Adrenal gland (tissue), 12 donors: Measurements from ENCODE around the gene FGF19. TPM values are rescaled to one million over a fixed set of nuclear protein-coding genes. Genes with fewer than 3 reads are reported as not detected.

Experiments
- DNase-seq, 7 donors: peaks; one replicate each; pipeline ENCODE4 v3.0.0-alpha.2; 2019 to 2020
- H3K27ac ChIP-seq, 5 donors: fragments of 200-600 bp; sonication (generic) in 4 of 5; 1 replicate in 3 of 5; 2 replicates in 2 of 5; pipeline versions ENCODE4 v1.5.1 to v1.8.0; 2016 to 2020; ENCODE audit warnings: mild to moderate bottlenecking in 1 of 5
- H3K27me3 ChIP-seq: fragments of 200-600 bp; 2 replicates; pipeline ENCODE4 v1.8.0; 2021
- H3K36me3 ChIP-seq, 2 donors: fragments of 200-600 bp; replicated peaks in 1 of 2; 1 replicate in 1 of 2; 2 replicates in 1 of 2; pipeline versions ENCODE4 v1.5.1 to v1.8.0; 2018 to 2022
- H3K4me1 ChIP-seq, 2 donors: fragments of 200-600 bp; replicated peaks in 1 of 2; 1 replicate in 1 of 2; 2 replicates in 1 of 2; pipeline versions ENCODE4 v1.5.1 to v1.8.0; 2018 to 2021
- H3K4me3 ChIP-seq, 4 donors: fragments of 200-600 bp; sonication (generic) in 3 of 4; one replicate each; pipeline ENCODE4 v1.5.1; 2016 to 2018
- H3K9me3 ChIP-seq, 3 donors: fragments of 200-600 bp; sonication (generic) in 1 of 3; replicated peaks in 1 of 3; 1 replicate in 2 of 3; 2 replicates in 1 of 3; pipeline versions ENCODE4 v1.5.1 to v1.8.0; 2016 to 2021
- POLR2A ChIP-seq, 2 donors: fragments of 450-650 bp; IDR thresholded peaks; one replicate each; pipeline ENCODE4 v1.6.1; 2017; ENCODE audit warnings: antibody characterized with exemption in 2 of 2, mild to moderate bottlenecking in 2 of 2, moderate library complexity in 1 of 2
- WGBS, 4 donors: extraction: QIAGEN DNeasy Blood & Tissue Kit in 2 of 4; methylation state at CpG; one replicate each; pipeline versions ENCODE4 v1.1.5 to v1.1.7; 2013 to 2017; 5-methylcytosine and 5-hydroxymethylcytosine counted together
- intact Hi-C, 2 donors: fragments of 100-400 bp; cut with DNase I; formaldehyde crosslinking; loops; one replicate each; pipeline versions ENCODE4 v1.14.1 to v1.15.0; 2022 to 2023
- polyA plus RNA-seq, 3 donors: library from polyadenylated mRNA; stranded (reverse); fragments of 200-250 nt in 2 of 3; fragments of 350-450 nt in 1 of 3; fragmentation: Illumina TruSeq in 1 of 3; extraction: RNeasy Lipid Tissue Mini Kit (QIAGEN cat#74804) in 1 of 3; gene quantifications; one replicate each; pipeline ENCODE4 v1.2.3, GENCODE V29; 2013 to 2014
- total RNA-seq, 9 donors: library from RNA; depleted of rRNA in 4 of 9; stranded (reverse); fragments of >200 nt in 4 of 9; fragments of 120-200 nt in 1 of 9; fragmentation: NEBNext Ultra II Directional in 1 of 9; extraction: Animal tissue kit (Norgen Biotek cat#: 25700) in 1 of 9; gene quantifications; one replicate each; pipeline versions ENCODE4 v1.1.0 to v1.2.4, GENCODE V29; 2013 to 2023
- TF ChIP-seq, protein P1 (sequence below), 6 experiments: fragments of 450-650 bp in 4 of 6; fragments of 200-600 bp in 2 of 6; sonication (generic) in 1 of 6; IDR thresholded peaks; 1 replicate in 5 of 6; 2 replicates in 1 of 6; pipeline versions ENCODE4 v1.5.1 to v1.8.0; 2016 to 2021; ENCODE audit warnings: antibody characterized with exemption in 6 of 6, mild to moderate bottlenecking in 2 of 6, moderate library complexity in 1 of 6
- donor health status: healthy with polysubstance abuse.
- donor health status: Bipolar disorder and iron deficiency.
- donor health status: DM: yes; HTN: yes; CAD: no.
- donor health status: DM: no; HTN: no; CAD: no.
- donor health status: DM: no; HTN: no; CAD: no.
- donor health status: DM: yes; HTN: yes; CAD: no.

The FGF19 gene
- total and polyA plus RNA-seq, 12 donors = not detected

DNA sequence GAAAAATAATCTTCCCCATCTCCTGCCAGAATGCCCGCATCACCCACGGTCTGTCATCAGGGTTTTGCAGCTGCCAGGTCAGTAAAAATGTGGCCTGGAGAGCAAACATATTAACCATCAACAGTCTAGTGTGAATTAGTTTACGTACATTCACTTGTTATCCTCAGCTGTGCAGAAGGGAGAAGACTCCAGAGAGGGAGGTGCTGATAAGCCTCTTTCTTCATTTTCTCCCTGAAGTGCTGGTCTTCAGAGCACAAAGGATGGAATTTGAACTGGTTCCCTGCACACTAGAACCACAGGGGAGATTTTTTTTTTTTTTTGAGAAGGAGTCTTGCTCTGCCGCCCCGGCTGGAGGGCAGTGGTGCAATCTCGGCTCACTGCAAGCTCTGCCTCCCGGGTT is 8.2 kb downstream of the FGF19 start:
- DNase-seq = no peak
- H3K27me3 ChIP-seq = peaks cover 8% of the 10 kb centered on the region
- 86 to 93% (median 89%) methylated on average over 7 of the region's 7 CpGs for WGBS, 4 donors

DNA sequence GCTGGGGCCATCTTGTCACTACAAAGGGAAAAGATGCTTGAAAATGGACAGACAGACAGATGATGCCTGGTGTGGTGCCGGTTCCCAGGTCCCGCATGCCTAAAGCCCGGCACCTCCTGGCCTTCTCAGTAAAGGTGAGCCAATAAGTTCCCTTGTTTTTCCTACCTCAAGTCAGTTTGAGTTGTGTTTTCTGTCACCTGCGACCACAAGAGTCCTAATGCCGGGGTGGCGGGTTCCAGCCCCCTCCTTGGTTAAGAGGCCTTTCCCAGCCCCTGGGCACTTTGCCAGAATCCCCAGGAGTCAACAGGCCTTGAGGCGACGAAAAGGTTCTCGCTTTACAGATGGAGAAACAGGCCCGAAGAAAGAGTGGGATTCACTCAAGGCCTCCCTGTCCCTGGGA is 9.0 kb downstream of the FGF19 start:
- intact Hi-C loops = no loop called here
- no peaks in the 10 kb centered on the region for H3K4me1 ChIP-seq
- no peaks in the 10 kb centered on the region for H3K9me3 ChIP-seq
- no peaks in the 10 kb centered on the region for H3K36me3 ChIP-seq
- no peak overlapping the region for H3K27ac ChIP-seq
- DNase-seq = no peak
- TF ChIP-seq POLR2A (IDR thresholded peaks at IDR 0.05) = no peak
- TF ChIP-seq, protein P1, sequence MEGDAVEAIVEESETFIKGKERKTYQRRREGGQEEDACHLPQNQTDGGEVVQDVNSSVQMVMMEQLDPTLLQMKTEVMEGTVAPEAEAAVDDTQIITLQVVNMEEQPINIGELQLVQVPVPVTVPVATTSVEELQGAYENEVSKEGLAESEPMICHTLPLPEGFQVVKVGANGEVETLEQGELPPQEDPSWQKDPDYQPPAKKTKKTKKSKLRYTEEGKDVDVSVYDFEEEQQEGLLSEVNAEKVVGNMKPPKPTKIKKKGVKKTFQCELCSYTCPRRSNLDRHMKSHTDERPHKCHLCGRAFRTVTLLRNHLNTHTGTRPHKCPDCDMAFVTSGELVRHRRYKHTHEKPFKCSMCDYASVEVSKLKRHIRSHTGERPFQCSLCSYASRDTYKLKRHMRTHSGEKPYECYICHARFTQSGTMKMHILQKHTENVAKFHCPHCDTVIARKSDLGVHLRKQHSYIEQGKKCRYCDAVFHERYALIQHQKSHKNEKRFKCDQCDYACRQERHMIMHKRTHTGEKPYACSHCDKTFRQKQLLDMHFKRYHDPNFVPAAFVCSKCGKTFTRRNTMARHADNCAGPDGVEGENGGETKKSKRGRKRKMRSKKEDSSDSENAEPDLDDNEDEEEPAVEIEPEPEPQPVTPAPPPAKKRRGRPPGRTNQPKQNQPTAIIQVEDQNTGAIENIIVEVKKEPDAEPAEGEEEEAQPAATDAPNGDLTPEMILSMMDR (IDR thresholded peaks at IDR 0.05) = no peak
- WGBS, 4 donors = 77 to 80% (median 78%) methylated on average over 7 to 10 of the region's 10 CpGs
- no peak overlapping the region for H3K4me3 ChIP-seq
- H3K27me3 ChIP-seq = peaks cover 5% of the 10 kb centered on the region

More for the DNA sequence above, 8.2 kb downstream of the FGF19 start:
- peaks cover 0 to 1% of the 10 kb centered on the region in 2 donors for H3K4me1 ChIP-seq
- no peak overlapping the region for H3K27ac ChIP-seq
- no peaks in the 10 kb centered on the region for H3K36me3 ChIP-seq
- no peak overlapping the region for H3K4me3 ChIP-seq
- TF ChIP-seq POLR2A (IDR thresholded peaks at IDR 0.05) = no peak
- TF ChIP-seq, protein P1 (IDR thresholded peaks at IDR 0.05) = no peak
- intact Hi-C loops = no loop called here
- H3K9me3 ChIP-seq = no peaks in the 10 kb centered on the region

DNA sequence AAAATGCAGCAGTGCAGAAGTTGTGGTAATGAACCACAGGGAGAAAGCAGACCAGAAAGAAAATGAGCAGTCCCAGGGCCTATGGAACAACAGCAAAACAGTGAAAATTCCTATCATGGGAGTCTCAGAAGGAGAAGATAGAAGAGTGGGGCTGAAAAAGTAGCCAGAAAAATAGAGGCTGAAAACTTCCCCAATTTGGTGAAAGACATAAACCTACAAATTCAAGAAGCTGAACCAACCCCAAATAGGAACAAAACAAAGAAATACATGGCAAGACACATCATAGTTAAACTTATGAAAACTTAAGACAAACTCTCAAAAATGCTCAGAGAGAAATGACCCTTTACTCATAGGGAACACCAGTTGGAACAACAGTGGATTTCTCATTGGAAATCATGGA is 11.4 kb downstream of the FGF19 start:
- Histone ChIP-seq H3K27me3 (peaks cover 5% of the 10 kb centered on the region), H3K4me3 (no peak overlapping the region)
- intact Hi-C loops = no loop called here

DNA sequence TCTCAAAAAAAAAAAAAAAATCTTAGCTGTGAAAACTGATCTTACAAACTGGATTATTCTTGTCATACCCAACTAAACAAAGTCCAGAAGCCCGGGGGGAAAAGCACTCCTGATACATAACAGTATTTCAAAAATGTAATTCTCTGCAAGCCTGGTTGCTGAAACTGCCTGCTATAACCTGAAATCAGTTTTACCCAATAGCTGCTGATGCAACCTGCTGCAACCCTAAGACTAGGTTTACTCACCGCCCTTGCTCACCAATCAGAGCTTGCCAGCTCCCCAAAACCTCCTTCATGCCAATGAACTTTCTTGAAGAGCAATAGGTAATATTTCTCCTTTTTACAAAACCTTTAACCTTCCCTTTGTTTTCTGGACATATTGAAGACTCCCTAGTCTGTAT is 12.4 kb downstream of the FGF19 start:
- Histone ChIP-seq H3K27ac (no peak overlapping the region), H3K27me3 (peaks cover 5% of the 10 kb centered on the region), H3K36me3 (no peaks in the 10 kb centered on the region), H3K4me3 (no peak overlapping the region), H3K9me3 (no peaks in the 10 kb centered on the region), H3K4me1 (no peaks in the 10 kb centered on the region)
- WGBS, 4 donors = 83 to 92% (median 84%) methylated on average over 2 of the region's 2 CpGs
- TF ChIP-seq, protein P1 (IDR thresholded peaks at IDR 0.05) = no peak
- TF ChIP-seq POLR2A (IDR thresholded peaks at IDR 0.05) = no peak
- intact Hi-C loops = no loop called here
- DNase-seq = no peak

More for the DNA sequence above, 11.4 kb downstream of the FGF19 start:
- TF ChIP-seq, protein P1 (IDR thresholded peaks at IDR 0.05) = no peak
- TF ChIP-seq POLR2A (IDR thresholded peaks at IDR 0.05) = no peak
- no peak overlapping the region for H3K27ac ChIP-seq
- no peaks in the 10 kb centered on the region for H3K4me1 ChIP-seq
- H3K9me3 ChIP-seq = no peaks in the 10 kb centered on the region
- no peaks in the 10 kb centered on the region for H3K36me3 ChIP-seq
- no peak for DNase-seq
